Gastrocnemius medialis (tissue), 4 donors: ENCODE measurements around the gene EYS. TPM values are rescaled to one million over a fixed set of nuclear protein-coding genes. Genes with fewer than 3 reads are reported as not detected.

Source experiments
- ATAC-seq, 2 donors: fragments of 150-250 bp; one replicate each; pipeline ENCODE4 v1.9.1; 2016
- DNase-seq, 2 donors: peaks; one replicate each; pipeline ENCODE4 v3.0.0-alpha.2; 2019
- H3K27ac ChIP-seq, 4 donors: fragments of 200-600 bp; sonication (generic); 1 replicate in 1 of 4; 2 replicates in 3 of 4; pipeline ENCODE4 v1.5.1; 2016 to 2018; ENCODE audit warnings: mild to moderate bottlenecking in 2 of 4, moderate library complexity in 1 of 4
- H3K27me3 ChIP-seq, 3 donors: fragments of 200-600 bp; sonication (generic) in 2 of 3; 1 replicate in 1 of 3; 2 replicates in 2 of 3; pipeline versions ENCODE4 v1.5.1 to v1.6.0; 2016 to 2019; ENCODE audit warnings: mild to moderate bottlenecking in 1 of 3, moderate library complexity in 1 of 3
- H3K36me3 ChIP-seq, 2 donors: fragments of 200-600 bp; sonication (generic) in 1 of 2; one replicate each; pipeline ENCODE4 v1.5.1; 2017 to 2018
- H3K4me1 ChIP-seq, 2 donors: fragments of 200-600 bp; sonication (generic) in 1 of 2; one replicate each; pipeline ENCODE4 v1.5.1; 2016 to 2017; ENCODE audit warnings: mild to moderate bottlenecking in 2 of 2
- H3K4me3 ChIP-seq, 4 donors: fragments of 200-600 bp; sonication (generic) in 3 of 4; 1 replicate in 1 of 4; 2 replicates in 3 of 4; pipeline ENCODE4 v1.5.1; 2016 to 2019; ENCODE audit warnings: mild to moderate bottlenecking in 2 of 4
- H3K9me3 ChIP-seq, 3 donors: fragments of 200-600 bp; sonication (generic) in 2 of 3; 1 replicate in 1 of 3; 2 replicates in 2 of 3; pipeline ENCODE4 v1.5.1; 2016 to 2019
- CTCF ChIP-seq, 5 experiments: fragments of 450-650 bp in 3 of 5; fragments of 200-600 bp in 2 of 5; sonication (generic) in 2 of 5; IDR thresholded peaks in 4 of 5; conservative IDR thresholded peaks in 1 of 5; 1 replicate in 4 of 5; 2 replicates in 1 of 5; pipeline ENCODE4 v1.5.1; 2016 to 2019; ENCODE audit warnings: antibody characterized with exemption in 5 of 5, mild to moderate bottlenecking in 3 of 5, moderate library complexity in 3 of 5
- POLR2A ChIP-seq, 2 donors: fragments of 450-650 bp; IDR thresholded peaks; one replicate each; pipeline ENCODE4 v1.6.1; 2017; ENCODE audit warnings: antibody characterized with exemption in 2 of 2, mild to moderate bottlenecking in 2 of 2, moderate library complexity in 2 of 2
- in situ Hi-C, 4 donors: fragments of 200-750 bp; cut with MboI; loops; one replicate each; pipeline versions ENCODE4 v1.15.0 to v1.8.0; 2017; ENCODE audit warnings: low sequenced_read_pairs in 4 of 4
- intact Hi-C: fragments of 100-400 bp; cut with DNase I; formaldehyde crosslinking; loops from one replicate; pipeline ENCODE4 v1.15.1; 2023; ENCODE audit warnings: low total_unique reads
- total RNA-seq, 4 donors: library from RNA; depleted of rRNA; stranded (reverse); fragments of >200 nt; gene quantifications; one replicate each; pipeline versions ENCODE4 v1.1.0 to v1.2.3, GENCODE V29; 2016

Gene EYS
- total RNA-seq, 4 donors from 2014 or later: 0.20 TPM; not detected in 3

- H3K27me3 ChIP-seq: no peaks in the 10 kb centered on the region
- H3K27ac ChIP-seq: no peak overlapping the region
- intact Hi-C loops (loop anchor here (5.0 kb wide), 1 partner anchor 409 kb away; no protein-coding TSS in a partner anchor), in situ Hi-C loops (no loop called here)
- no peak overlapping the region for H3K4me3 ChIP-seq
- no peaks in the 10 kb centered on the region for H3K4me1 ChIP-seq
- no peaks in the 10 kb centered on the region for H3K36me3 ChIP-seq
- TF ChIP-seq CTCF (IDR thresholded peaks at IDR 0.05 in 4 of 5, conservative IDR thresholded peaks at IDR 0.05 in 1 of 5) (peak; percentile 11 to 61 (median 46)), POLR2A (IDR thresholded peaks at IDR 0.05) (no peak)
- no peaks in the 10 kb centered on the region for H3K9me3 ChIP-seq
- ATAC-seq (peak in 1 of 2 donors; percentile 45), DNase-seq (no peak)
Observed at GRCh38 chr6:63923139-63923739, 1783.8 kb downstream of the EYS start.

GRCh38 chr6:63919556-63920110, 1787.4 kb downstream of the EYS start:
- in situ Hi-C loops: no loop called here

GRCh38 chr6:63912887-63913286, 1794.1 kb downstream of the EYS start:
- Histone ChIP-seq H3K27ac (no peak overlapping the region), H3K9me3 (no peaks in the 10 kb centered on the region), H3K4me1 (no peaks in the 10 kb centered on the region), H3K36me3 (no peaks in the 10 kb centered on the region), H3K27me3 (no peaks in the 10 kb centered on the region), H3K4me3 (no peak overlapping the region)
- TF ChIP-seq CTCF (IDR thresholded peaks at IDR 0.05 in 4 of 5, conservative IDR thresholded peaks at IDR 0.05 in 1 of 5) (no peak), POLR2A (IDR thresholded peaks at IDR 0.05) (no peak)
- intact Hi-C loops: no loop called here
- in situ Hi-C loops: no loop called here
- ATAC-seq (no peak), DNase-seq (no peak)

More at GRCh38 chr6:63919556-63920110, 1787.4 kb downstream of the EYS start:
- Histone ChIP-seq H3K4me3 (no peak overlapping the region), H3K9me3 (no peaks in the 10 kb centered on the region), H3K36me3 (no peaks in the 10 kb centered on the region), H3K27ac (no peak overlapping the region), H3K4me1 (no peaks in the 10 kb centered on the region), H3K27me3 (no peaks in the 10 kb centered on the region)
- TF ChIP-seq CTCF (IDR thresholded peaks at IDR 0.05 in 4 of 5, conservative IDR thresholded peaks at IDR 0.05 in 1 of 5): no peak
- TF ChIP-seq POLR2A (IDR thresholded peaks at IDR 0.05): no peak
- intact Hi-C loops: loop anchor here (5.0 kb wide), 1 partner anchor 413 kb away; no protein-coding TSS in a partner anchor
- ATAC-seq: no peak
- DNase-seq: no peak

- Histone ChIP-seq H3K27me3 (no peaks in the 10 kb centered on the region), H3K27ac (no peak overlapping the region), H3K4me3 (no peak overlapping the region), H3K4me1 (no peaks in the 10 kb centered on the region), H3K9me3 (no peaks in the 10 kb centered on the region), H3K36me3 (no peaks in the 10 kb centered on the region)
- intact Hi-C loops (no loop called here), in situ Hi-C loops (no loop called here)
- ATAC-seq: no peak
- no peak for TF ChIP-seq CTCF (IDR thresholded peaks at IDR 0.05 in 4 of 5, conservative IDR thresholded peaks at IDR 0.05 in 1 of 5)
- no peak for TF ChIP-seq POLR2A (IDR thresholded peaks at IDR 0.05)
- no peak for DNase-seq
Observed at GRCh38 chr6:63910863-63911551, 1796.0 kb downstream of the EYS start.
